A673 (cell line): ENCODE results near the gene MSANTD2. TPM values are rescaled to one million over a fixed set of nuclear protein-coding genes. Genes with fewer than 3 reads are reported as not detected.

Experiments
- BruUV-seq: library from RNA; stranded (reverse); fragments of 400-500 nt; replicated peaks from 2 replicates; lab custom pipeline; 2021; lab: Mats Ljungman, UMichigan
- CTCF ChIA-PET: fragments of 300-600 bp; sonication (Branson Sonifier 250); formaldehyde crosslinking; loops from one replicate; lab custom pipeline; 2022; ENCODE audit warnings: antibody characterized with exemption; lab: Charles Lee
- POLR2A ChIA-PET: fragments of 300-600 bp; sonication (Branson Sonifier 250); formaldehyde crosslinking; loops from one replicate; lab custom pipeline; 2022; ENCODE audit warnings: antibody characterized with exemption; ENCODE audit not compliant: low non-redundant PET; lab: Charles Lee
- DNase-seq: peaks from one replicate; pipeline ENCODE4 v3.0.0-alpha.2; 2015; ENCODE audit warnings: low spot score
- H3K27ac ChIP-seq: fragments of 200-600 bp; sonication (generic); 2 replicates; pipeline ENCODE4 v1.5.1; 2016; ENCODE audit warnings: mixed run types, low read depth, mild to moderate bottlenecking, mixed read lengths, antibody characterized with exemption, low read length; ENCODE audit not compliant: poor library complexity, severe bottlenecking
- H3K27me3 ChIP-seq: fragments of 200-600 bp; sonication (generic); replicated peaks from 2 replicates; pipeline ENCODE4 v1.6.1; 2017; ENCODE audit warnings: mixed run types, low read depth, mild to moderate bottlenecking, mixed read lengths, antibody characterized with exemption, low read length; ENCODE audit not compliant: insufficient read depth, poor library complexity
- H3K36me3 ChIP-seq: fragments of 200-600 bp; sonication (generic); 2 replicates; pipeline ENCODE4 v1.6.1; 2016; ENCODE audit warnings: mixed run types, mild to moderate bottlenecking, mixed read lengths, antibody characterized with exemption, low read length; ENCODE audit not compliant: insufficient read depth, poor library complexity, severe bottlenecking
- H3K4me1 ChIP-seq: fragments of 200-600 bp; sonication (generic); 2 replicates; pipeline ENCODE4 v1.6.1; 2017; ENCODE audit warnings: mixed run types, mild to moderate bottlenecking, mixed read lengths, antibody characterized with exemption, low read length; ENCODE audit not compliant: insufficient read depth, poor library complexity, severe bottlenecking
- H3K4me3 ChIP-seq: fragments of 200-600 bp; sonication (generic); 2 replicates; pipeline ENCODE4 v1.5.1; 2016; ENCODE audit warnings: low read depth, mixed run types, mild to moderate bottlenecking, mixed read lengths, low read length; ENCODE audit not compliant: poor library complexity, severe bottlenecking
- H3K9me3 ChIP-seq: fragments of 200-600 bp; sonication (generic); 2 replicates; pipeline ENCODE4 v1.6.1; 2016; ENCODE audit warnings: mixed run types, low read depth, mild to moderate bottlenecking, mixed read lengths, antibody characterized with exemption, low read length; ENCODE audit not compliant: poor library complexity, severe bottlenecking
- EZH2 ChIP-seq: fragments of 200-600 bp; sonication (generic); IDR thresholded peaks from 2 replicates; pipeline ENCODE4 v1.6.1; 2017; ENCODE audit warnings: borderline replicate concordance, low read depth, mild to moderate bottlenecking, mixed read lengths, antibody characterized with exemption, low read length; ENCODE audit not compliant: poor library complexity, severe bottlenecking
- intact Hi-C: fragments of 100-400 bp; cut with micrococcal nuclease; formaldehyde crosslinking; loops from one replicate; pipeline ENCODE4 v1.10.0; 2022; ENCODE audit not compliant: unreplicated experiment
- total RNA-seq: library from RNA; stranded (reverse); gene quantifications from 2 replicates; pipeline ENCODE4 v1.2.3, GENCODE V29; 2021
- TF ChIP-seq, protein P1 (sequence below): fragments of 300-800, 200-600 bp; sonication (generic); conservative IDR thresholded peaks from 2 replicates; pipeline ENCODE4 v1.5.1; 2017; ENCODE audit warnings: low read depth, mild to moderate bottlenecking, antibody characterized with exemption, low read length, moderate library complexity, mixed read lengths

MSANTD2 gene
- total RNA-seq, 1 experiment from 2014 or later = 33.3 TPM

DNA sequence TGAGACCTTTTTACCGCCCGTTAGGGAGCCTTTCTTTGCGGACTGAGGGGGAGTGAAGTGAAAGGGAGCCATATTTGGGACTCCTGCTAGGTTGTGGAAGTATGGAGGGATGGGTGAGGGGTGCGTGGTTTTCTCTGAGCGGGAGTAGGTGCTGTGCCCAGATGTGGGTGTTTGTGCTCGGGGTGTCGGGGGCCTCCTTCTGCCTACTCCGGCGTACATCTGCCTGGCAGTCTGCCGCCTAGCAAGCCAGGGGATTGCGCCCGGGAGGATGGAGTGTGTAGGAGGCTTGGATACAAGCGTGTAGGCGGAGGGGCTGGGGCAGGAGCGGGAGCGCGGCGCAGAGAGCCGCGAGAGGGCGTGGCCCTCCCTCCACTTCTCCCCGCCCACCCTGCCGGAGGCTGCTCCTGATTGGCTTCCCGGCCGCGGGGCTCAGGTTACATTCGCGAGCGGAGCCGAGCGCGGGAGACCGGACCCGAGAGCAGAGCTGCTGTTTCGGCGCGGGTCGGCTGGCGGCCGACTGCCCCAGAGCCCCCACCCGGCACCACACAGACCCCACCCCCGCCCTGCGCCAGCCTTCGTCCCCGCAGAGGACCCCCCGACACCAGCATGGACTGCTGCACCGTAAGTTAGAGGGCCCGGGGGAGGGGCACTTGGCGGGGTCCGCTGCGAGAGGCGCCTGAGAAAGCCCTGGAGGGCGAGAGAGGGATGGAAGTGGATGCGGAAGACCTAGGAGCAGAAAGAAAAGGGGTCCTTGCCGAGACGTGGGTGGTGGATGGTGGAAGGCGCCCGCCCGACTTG is 60.5 kb downstream of the MSANTD2 start, which contains the start of gene NRGN:
TSS of gene NRGN (plus strand) at position 464 of the 798 bp plus-strand sequence. CDS start at position 607, 143 bp downstream.
- Histone ChIP-seq H3K27me3 (no peaks in the 10 kb centered on the region), H3K9me3 (no peaks in the 10 kb centered on the region), H3K4me1 (peaks cover 22% of the 10 kb centered on the region), H3K36me3 (no peaks in the 10 kb centered on the region), H3K27ac (peak within 1 kb of the TSS; percentile 9), H3K4me3 (peak within 1 kb of the TSS; percentile 81)
- TF ChIP-seq, protein P1, sequence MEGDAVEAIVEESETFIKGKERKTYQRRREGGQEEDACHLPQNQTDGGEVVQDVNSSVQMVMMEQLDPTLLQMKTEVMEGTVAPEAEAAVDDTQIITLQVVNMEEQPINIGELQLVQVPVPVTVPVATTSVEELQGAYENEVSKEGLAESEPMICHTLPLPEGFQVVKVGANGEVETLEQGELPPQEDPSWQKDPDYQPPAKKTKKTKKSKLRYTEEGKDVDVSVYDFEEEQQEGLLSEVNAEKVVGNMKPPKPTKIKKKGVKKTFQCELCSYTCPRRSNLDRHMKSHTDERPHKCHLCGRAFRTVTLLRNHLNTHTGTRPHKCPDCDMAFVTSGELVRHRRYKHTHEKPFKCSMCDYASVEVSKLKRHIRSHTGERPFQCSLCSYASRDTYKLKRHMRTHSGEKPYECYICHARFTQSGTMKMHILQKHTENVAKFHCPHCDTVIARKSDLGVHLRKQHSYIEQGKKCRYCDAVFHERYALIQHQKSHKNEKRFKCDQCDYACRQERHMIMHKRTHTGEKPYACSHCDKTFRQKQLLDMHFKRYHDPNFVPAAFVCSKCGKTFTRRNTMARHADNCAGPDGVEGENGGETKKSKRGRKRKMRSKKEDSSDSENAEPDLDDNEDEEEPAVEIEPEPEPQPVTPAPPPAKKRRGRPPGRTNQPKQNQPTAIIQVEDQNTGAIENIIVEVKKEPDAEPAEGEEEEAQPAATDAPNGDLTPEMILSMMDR = no peak
- intact Hi-C loops = no loop called here
- ChIA-PET CTCF (no interaction called here), POLR2A (no interaction called here)
- no TSS peak for BruUV-seq
- peak; percentile 98 for DNase-seq

DNA sequence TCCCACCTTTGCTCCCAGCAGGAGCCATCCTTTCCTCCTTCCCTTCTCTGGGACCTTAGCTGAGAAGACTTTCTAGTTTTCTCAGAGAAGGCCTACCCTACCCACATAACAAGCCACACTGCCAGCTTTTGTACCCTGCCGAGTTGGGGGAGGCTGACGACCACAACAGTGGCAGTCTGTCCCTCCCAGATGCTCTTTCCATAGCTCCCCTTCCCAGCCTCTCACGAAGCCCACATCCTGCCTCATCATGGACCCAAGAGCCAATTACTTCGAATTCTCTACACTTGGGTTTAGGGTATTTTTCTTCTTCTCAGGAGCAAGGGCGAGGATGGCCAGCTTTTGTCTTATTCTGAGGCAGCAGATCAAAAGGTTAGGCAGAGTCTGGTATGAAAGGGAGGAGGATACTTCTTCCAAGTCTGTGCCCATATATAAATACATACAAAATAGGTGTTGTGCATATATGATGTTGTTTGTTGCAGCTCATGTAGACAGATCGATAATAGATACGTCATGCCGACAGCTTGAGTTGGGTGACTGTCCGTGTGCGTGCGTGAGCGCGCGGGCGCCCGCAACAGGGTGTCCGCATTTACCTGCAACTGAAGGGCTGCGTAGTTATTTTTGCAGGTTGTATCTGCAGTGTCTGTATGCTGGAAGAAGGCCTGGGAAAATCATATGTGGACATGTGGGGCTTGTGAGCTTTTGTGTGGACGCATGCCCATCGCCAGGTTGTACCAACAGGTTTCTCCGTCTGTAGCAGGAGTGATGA is 61.3 kb downstream of the MSANTD2 start:
- Histone ChIP-seq H3K36me3 (no peaks in the 10 kb centered on the region), H3K4me3 (peak overlapping the region; percentile 81), H3K27me3 (no peaks in the 10 kb centered on the region), H3K9me3 (no peaks in the 10 kb centered on the region), H3K27ac (no peak overlapping the region), H3K4me1 (peaks cover 22% of the 10 kb centered on the region)
- no peak for DNase-seq
- TF ChIP-seq EZH2 = no peak
- TF ChIP-seq, protein P1 = no peak
- ChIA-PET POLR2A (no interaction called here), CTCF (interaction anchor here (0.6 kb wide), 1 partner anchor 68 kb away, joined by 7 read pairs; no protein-coding TSS in a partner anchor)
- BruUV-seq = no TSS peak
- intact Hi-C loops = no loop called here

DNA sequence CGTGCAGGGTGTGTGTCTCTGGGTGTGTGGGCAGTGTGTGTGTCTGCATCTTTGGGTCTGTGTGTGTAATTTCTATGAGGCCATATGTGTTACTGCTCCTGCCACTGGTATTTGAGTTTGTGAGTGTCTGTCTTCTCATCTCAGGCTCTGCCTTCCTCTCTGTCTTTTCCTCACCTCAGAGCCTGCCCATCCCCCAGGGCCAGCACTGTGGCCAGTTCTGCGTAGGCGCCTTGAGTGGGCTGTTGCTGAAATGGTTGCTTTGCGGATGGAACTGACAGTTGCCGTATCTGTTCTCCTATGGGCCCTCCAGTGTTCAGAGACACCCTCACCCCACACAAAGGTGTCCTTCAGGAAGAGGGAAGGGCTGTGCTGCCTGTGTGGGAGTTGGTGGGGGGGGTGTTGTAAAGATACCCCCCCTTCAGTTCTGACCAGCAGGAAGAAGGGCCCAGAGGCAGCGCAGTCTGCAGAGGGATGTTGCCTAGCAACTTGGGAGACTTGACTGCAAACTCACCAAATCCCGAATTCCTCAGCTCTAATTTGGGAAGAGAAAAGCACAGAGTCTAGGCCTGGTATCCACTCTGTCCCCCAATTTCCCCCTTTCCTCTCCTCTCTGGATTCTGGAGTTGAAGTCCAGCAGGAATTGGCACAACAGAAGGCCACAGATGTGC is 62.4 kb downstream of the MSANTD2 start:
- no peaks in the 10 kb centered on the region for H3K9me3 ChIP-seq
- no peaks in the 10 kb centered on the region for H3K36me3 ChIP-seq
- H3K27ac ChIP-seq = no peak overlapping the region
- peaks cover 22% of the 10 kb centered on the region for H3K4me1 ChIP-seq
- ChIA-PET POLR2A (no interaction called here), CTCF (no interaction called here)
- no peaks in the 10 kb centered on the region for H3K27me3 ChIP-seq
- no peak for DNase-seq
- intact Hi-C loops = no loop called here
- no peak overlapping the region for H3K4me3 ChIP-seq
- no TSS peak for BruUV-seq
- TF ChIP-seq, protein P1 = no peak
- TF ChIP-seq EZH2 = no peak
